WERI-Rb-1 (cell line): Measurements from ENCODE around the gene WDR35.

Experiments used
- DNase-seq: peaks from one replicate; pipeline ENCODE4 v3.0.0-alpha.2; 2020
- H3K27ac ChIP-seq: fragments of 250-450 bp; sonication (Bioruptor Pico); 2 replicates; pipeline ENCODE4 v1.5.1; 2020; ENCODE audit warnings: mild to moderate bottlenecking, moderate library complexity
- H3K27me3 ChIP-seq: fragments of 250-450 bp; sonication (Bioruptor Pico); 2 replicates; pipeline ENCODE4 v1.5.1; 2021; ENCODE audit warnings: mild to moderate bottlenecking, low read depth, moderate library complexity; ENCODE audit not compliant: insufficient read depth, severe bottlenecking
- H3K36me3 ChIP-seq: fragments of 250-450 bp; sonication (Bioruptor Pico); 2 replicates; pipeline ENCODE4 v1.5.1; 2020; ENCODE audit warnings: mild to moderate bottlenecking, moderate library complexity
- H3K4me3 ChIP-seq: 2 replicates; pipeline ENCODE4 v1.5.1; 2011; ENCODE audit warnings: low read depth, mild to moderate bottlenecking, control low read depth, low read length
- H3K9me3 ChIP-seq: fragments of 250-450 bp; sonication (Bioruptor Pico); 2 replicates; pipeline ENCODE4 v1.5.1; 2021; ENCODE audit warnings: mild to moderate bottlenecking, moderate library complexity; ENCODE audit not compliant: severe bottlenecking
- CTCF ChIP-seq: IDR thresholded peaks from 2 replicates; pipeline ENCODE4 v1.5.1; 2011; ENCODE audit warnings: low read depth, mild to moderate bottlenecking, control low read depth, inconsistent platforms, low read length

WDR35 gene

GRCh38 chr2:19890104-19890503 lies 99.8 kb downstream of the WDR35 start:
- TF ChIP-seq CTCF: no peak
- no peak overlapping the region for H3K4me3 ChIP-seq
- DNase-seq: peak; percentile 53
- H3K36me3 ChIP-seq: no peaks in the 10 kb centered on the region
- no peaks in the 10 kb centered on the region for H3K27me3 ChIP-seq
- no peaks in the 10 kb centered on the region for H3K9me3 ChIP-seq
- H3K27ac ChIP-seq: peak overlapping the region; percentile 23

GRCh38 chr2:19888831-19889230 lies 101.1 kb downstream of the WDR35 start:
- TF ChIP-seq CTCF: no peak
- DNase-seq: no peak
- Histone ChIP-seq H3K36me3 (no peaks in the 10 kb centered on the region), H3K27ac (no peak overlapping the region), H3K4me3 (no peak overlapping the region), H3K9me3 (no peaks in the 10 kb centered on the region), H3K27me3 (no peaks in the 10 kb centered on the region)

- no peak overlapping the region for H3K27ac ChIP-seq
These were observed 102.4 kb downstream of the WDR35 start for GRCh38 chr2:19887510-19887909.

GRCh38 chr2:19886261-19886660 lies 103.6 kb downstream of the WDR35 start:
- H3K9me3 ChIP-seq: no peaks in the 10 kb centered on the region
- no peaks in the 10 kb centered on the region for H3K36me3 ChIP-seq
- no peaks in the 10 kb centered on the region for H3K27me3 ChIP-seq
- no peak for DNase-seq
- no peak overlapping the region for H3K4me3 ChIP-seq
- no peak for TF ChIP-seq CTCF
- no peak overlapping the region for H3K27ac ChIP-seq

More at GRCh38 chr2:19887510-19887909, 102.4 kb downstream of the WDR35 start:
- DNase-seq: no peak
- H3K27me3 ChIP-seq: no peaks in the 10 kb centered on the region
- no peaks in the 10 kb centered on the region for H3K9me3 ChIP-seq
- no peak for TF ChIP-seq CTCF
- H3K4me3 ChIP-seq: no peak overlapping the region
- no peaks in the 10 kb centered on the region for H3K36me3 ChIP-seq

- no peak for TF ChIP-seq CTCF
- H3K27me3 ChIP-seq: no peaks in the 10 kb centered on the region
- H3K36me3 ChIP-seq: no peaks in the 10 kb centered on the region
- no peaks in the 10 kb centered on the region for H3K9me3 ChIP-seq
- H3K27ac ChIP-seq: no peak overlapping the region
- DNase-seq: no peak
- H3K4me3 ChIP-seq: no peak overlapping the region
These were observed 104.1 kb downstream of the WDR35 start for GRCh38 chr2:19885791-19886190.

GRCh38 chr2:19883971-19884720 lies 105.8 kb downstream of the WDR35 start:
- Histone ChIP-seq H3K27ac (no peak overlapping the region), H3K36me3 (no peaks in the 10 kb centered on the region), H3K9me3 (no peaks in the 10 kb centered on the region), H3K4me3 (no peak overlapping the region), H3K27me3 (no peaks in the 10 kb centered on the region)
- DNase-seq: no peak
- no peak for TF ChIP-seq CTCF
